Ovary (tissue), 3 donors: Measurements from ENCODE around the gene AQP3.

Experiments used
- EP300 ChIP-seq: sonication (generic); formaldehyde crosslinking; IDR thresholded peaks from one replicate; pipeline ENCODE4 v1.6.1; 2017; ENCODE audit warnings: antibody characterized with exemption
- POLR2A ChIP-seq: fragments of 450-650 bp; IDR thresholded peaks from one replicate; pipeline ENCODE4 v1.6.1; 2017; ENCODE audit warnings: antibody characterized with exemption, mild to moderate bottlenecking, moderate library complexity
- TF ChIP-seq, protein P1 (sequence below), 3 donors: fragments of 450-650 bp in 2 of 3; fragments of 200-600 bp in 1 of 3; IDR thresholded peaks; one replicate each; pipeline versions ENCODE4 v1.5.1 to v1.8.0; 2016 to 2022; ENCODE audit warnings: antibody characterized with exemption in 3 of 3, mild to moderate bottlenecking in 1 of 3
- donor health status: DM: no; HTN: no; CAD: no.

DNA sequence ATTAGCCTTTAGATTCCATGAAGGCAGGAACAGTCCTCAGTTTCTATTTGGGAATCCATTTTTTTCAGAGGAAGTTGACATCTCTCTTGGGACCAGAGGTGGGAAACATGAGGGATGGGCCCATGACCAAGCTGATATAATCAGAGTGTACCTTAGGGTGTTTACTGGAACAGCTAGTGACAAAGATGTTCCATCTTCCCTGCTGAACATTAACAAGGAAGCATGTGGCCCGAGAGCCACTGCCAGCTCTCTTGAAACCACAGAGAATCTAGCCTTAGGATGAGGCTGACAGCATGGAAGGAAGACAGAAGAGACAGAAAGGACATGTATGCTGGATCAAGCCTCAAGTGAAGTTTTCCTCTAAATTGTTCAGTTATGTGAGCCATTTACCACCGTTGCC is 16.0 kb downstream of the AQP3 start:
- no peak for TF ChIP-seq EP300
- TF ChIP-seq, protein P1, sequence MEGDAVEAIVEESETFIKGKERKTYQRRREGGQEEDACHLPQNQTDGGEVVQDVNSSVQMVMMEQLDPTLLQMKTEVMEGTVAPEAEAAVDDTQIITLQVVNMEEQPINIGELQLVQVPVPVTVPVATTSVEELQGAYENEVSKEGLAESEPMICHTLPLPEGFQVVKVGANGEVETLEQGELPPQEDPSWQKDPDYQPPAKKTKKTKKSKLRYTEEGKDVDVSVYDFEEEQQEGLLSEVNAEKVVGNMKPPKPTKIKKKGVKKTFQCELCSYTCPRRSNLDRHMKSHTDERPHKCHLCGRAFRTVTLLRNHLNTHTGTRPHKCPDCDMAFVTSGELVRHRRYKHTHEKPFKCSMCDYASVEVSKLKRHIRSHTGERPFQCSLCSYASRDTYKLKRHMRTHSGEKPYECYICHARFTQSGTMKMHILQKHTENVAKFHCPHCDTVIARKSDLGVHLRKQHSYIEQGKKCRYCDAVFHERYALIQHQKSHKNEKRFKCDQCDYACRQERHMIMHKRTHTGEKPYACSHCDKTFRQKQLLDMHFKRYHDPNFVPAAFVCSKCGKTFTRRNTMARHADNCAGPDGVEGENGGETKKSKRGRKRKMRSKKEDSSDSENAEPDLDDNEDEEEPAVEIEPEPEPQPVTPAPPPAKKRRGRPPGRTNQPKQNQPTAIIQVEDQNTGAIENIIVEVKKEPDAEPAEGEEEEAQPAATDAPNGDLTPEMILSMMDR (IDR thresholded peaks at IDR 0.05): no peak
- TF ChIP-seq POLR2A: no peak
